Neural cell (in vitro differentiated cells): Measurements from ENCODE around the gene ADGRD1. TPM values are rescaled to one million over a fixed set of nuclear protein-coding genes. Genes with fewer than 3 reads are reported as not detected.

ENCODE experiments used
- H2AFZ ChIP-seq: fragments of 200-600, 300-800 bp; sonication (generic), shearing (Covaris generic); 2 replicates; pipeline ENCODE4 v1.6.0; 2014; ENCODE audit warnings: low read depth, mild to moderate bottlenecking, antibody characterized with exemption, low read length, moderate library complexity
- H3F3A ChIP-seq: fragments of 200-600 bp; shearing (Covaris generic); 2 replicates; pipeline ENCODE4 v1.6.1; 2016; ENCODE audit warnings: mild to moderate bottlenecking, moderate library complexity, mixed read lengths, antibody characterized with exemption, low read length; ENCODE audit not compliant: insufficient read depth, poor library complexity, severe bottlenecking
- H3K27ac ChIP-seq: fragments of 200-600, 300-800 bp; sonication (generic), shearing (Covaris generic); 2 replicates; pipeline ENCODE4 v1.5.1; 2014; ENCODE audit warnings: mild to moderate bottlenecking, low read length, moderate library complexity
- H3K27me3 ChIP-seq: fragments of 300-800, 200-600 bp; sonication (generic), shearing (Covaris generic); 2 replicates; pipeline ENCODE4 v1.6.0; 2014; ENCODE audit warnings: mild to moderate bottlenecking, low read depth, low read length, moderate library complexity; ENCODE audit not compliant: insufficient read depth
- H3K36me3 ChIP-seq: fragments of 300-800, 200-600 bp; sonication (generic), shearing (Covaris generic); 2 replicates; pipeline ENCODE4 v1.5.1; 2014; ENCODE audit warnings: mild to moderate bottlenecking, antibody characterized with exemption, low read length, moderate library complexity; ENCODE audit not compliant: insufficient read depth
- H3K4me2 ChIP-seq: fragments of 300-800, 200-600 bp; sonication (generic), shearing (Covaris generic); 2 replicates; pipeline ENCODE4 v1.6.0; 2014; ENCODE audit warnings: mild to moderate bottlenecking, low read length
- H3K4me3 ChIP-seq: fragments of 300-800, 200-600 bp; sonication (generic), shearing (Covaris generic); 2 replicates; pipeline ENCODE4 v1.5.1; 2014; ENCODE audit warnings: mild to moderate bottlenecking, low read length, moderate library complexity
- H3K79me2 ChIP-seq: fragments of 200-600 bp; shearing (Covaris generic); replicated peaks from 2 replicates; pipeline ENCODE4 v1.6.0; 2014; ENCODE audit warnings: mild to moderate bottlenecking, low read length, moderate library complexity; ENCODE audit not compliant: insufficient read depth
- H3K9ac ChIP-seq: fragments of 300-800, 200-600 bp; sonication (generic), shearing (Covaris generic); 2 replicates; pipeline ENCODE4 v1.6.1; 2016; ENCODE audit warnings: mild to moderate bottlenecking, low read length, mixed read lengths
- H3K9me2 ChIP-seq: fragments of 200-600 bp; shearing (Covaris generic); 2 replicates; pipeline ENCODE4 v1.6.1; 2016; ENCODE audit warnings: mild to moderate bottlenecking, low read length, mixed read lengths; ENCODE audit not compliant: insufficient read depth
- H3K9me3 ChIP-seq: fragments of 200-600, 300-800 bp; sonication (generic), shearing (Covaris generic); 2 replicates; pipeline ENCODE4 v1.6.1; 2016; ENCODE audit warnings: mild to moderate bottlenecking, mixed run types, low read length, moderate library complexity, mixed read lengths
- H4K20me1 ChIP-seq: fragments of 200-600 bp; shearing (Covaris generic); 2 replicates; pipeline ENCODE4 v1.6.1; 2016; ENCODE audit warnings: mild to moderate bottlenecking, mixed run types; ENCODE audit not compliant: insufficient read depth
- EP300 ChIP-seq: fragments of 450-650 bp; conservative IDR thresholded peaks from 2 replicates; pipeline ENCODE4 v1.6.1; 2014; ENCODE audit warnings: antibody characterized with exemption, mild to moderate bottlenecking, moderate library complexity; ENCODE audit not compliant: poor library complexity, severe bottlenecking
- EZH2 ChIP-seq: fragments of 200-600, 300-800 bp; shearing (Covaris generic), sonication (generic); IDR thresholded peaks from 2 replicates; pipeline ENCODE4 v1.6.1; 2014; ENCODE audit warnings: antibody characterized with exemption, low read length, borderline replicate concordance, mild to moderate bottlenecking; ENCODE audit not compliant: insufficient read depth, poor library complexity, severe bottlenecking
- MXI1 ChIP-seq: fragments of 450-650 bp; conservative IDR thresholded peaks from 2 replicates; pipeline ENCODE4 v1.6.1; 2014; ENCODE audit warnings: antibody characterized with exemption, mild to moderate bottlenecking; ENCODE audit not compliant: poor library complexity, severe bottlenecking
- POLR2AphosphoS5 ChIP-seq: IDR thresholded peaks from 2 replicates; pipeline ENCODE4 v1.6.1; 2012
- RAD21 ChIP-seq: fragments of 450-650 bp; conservative IDR thresholded peaks from 2 replicates; pipeline ENCODE4 v1.6.1; 2014; ENCODE audit warnings: antibody characterized with exemption, mild to moderate bottlenecking, moderate library complexity
- REST ChIP-seq: IDR thresholded peaks from 2 replicates; pipeline ENCODE4 v1.6.1; 2012; ENCODE audit warnings: borderline replicate concordance
- SMC3 ChIP-seq: fragments of 450-650 bp; conservative IDR thresholded peaks from 2 replicates; pipeline ENCODE4 v1.6.1; 2014; ENCODE audit warnings: antibody characterized with exemption, mild to moderate bottlenecking, moderate library complexity; ENCODE audit not compliant: poor library complexity
- TAF1 ChIP-seq: IDR thresholded peaks from 2 replicates; pipeline ENCODE4 v1.6.1; 2012; ENCODE audit warnings: low read depth
- polyA plus RNA-seq: library from polyadenylated mRNA; depleted of rRNA; stranded (reverse); fragments of >200 nt; gene quantifications from 2 replicates; pipeline ENCODE4 v1.2.3, GENCODE V29; 2014
- TF ChIP-seq, protein P1 (sequence below): fragments of 450-650 bp; IDR thresholded peaks from 2 replicates; pipeline ENCODE4 v1.5.1; 2014; ENCODE audit warnings: antibody characterized with exemption, mild to moderate bottlenecking, moderate library complexity; ENCODE audit not compliant: poor library complexity, severe bottlenecking

The ADGRD1 gene
- polyA plus RNA-seq, 1 donor from 2014 or later = 1.7 TPM

GRCh38 chr12:131176266-131176665 lies 222.6 kb downstream of the ADGRD1 start:
- H3K27me3 ChIP-seq = no peaks in the 10 kb centered on the region
- no peak overlapping the region for H3K27ac ChIP-seq
- no peak overlapping the region for H3K4me3 ChIP-seq
- H3K79me2 ChIP-seq = no peaks in the 10 kb centered on the region
- no peak overlapping the region for H3K4me2 ChIP-seq
- no peaks in the 10 kb centered on the region for H4K20me1 ChIP-seq
- no peaks in the 10 kb centered on the region for H3K9me3 ChIP-seq
- no peak overlapping the region for H2AFZ ChIP-seq
- H3K9me2 ChIP-seq = no peaks in the 10 kb centered on the region
- no peaks in the 10 kb centered on the region for H3K36me3 ChIP-seq
- no peaks in the 10 kb centered on the region for H3F3A ChIP-seq
- no peak overlapping the region for H3K9ac ChIP-seq
- TF ChIP-seq EP300 (no peak), TAF1 (no peak), SMC3 (no peak), REST (no peak), MXI1 (no peak), POLR2AphosphoS5 (no peak), RAD21 (no peak), EZH2 (no peak)
- TF ChIP-seq, protein P1, sequence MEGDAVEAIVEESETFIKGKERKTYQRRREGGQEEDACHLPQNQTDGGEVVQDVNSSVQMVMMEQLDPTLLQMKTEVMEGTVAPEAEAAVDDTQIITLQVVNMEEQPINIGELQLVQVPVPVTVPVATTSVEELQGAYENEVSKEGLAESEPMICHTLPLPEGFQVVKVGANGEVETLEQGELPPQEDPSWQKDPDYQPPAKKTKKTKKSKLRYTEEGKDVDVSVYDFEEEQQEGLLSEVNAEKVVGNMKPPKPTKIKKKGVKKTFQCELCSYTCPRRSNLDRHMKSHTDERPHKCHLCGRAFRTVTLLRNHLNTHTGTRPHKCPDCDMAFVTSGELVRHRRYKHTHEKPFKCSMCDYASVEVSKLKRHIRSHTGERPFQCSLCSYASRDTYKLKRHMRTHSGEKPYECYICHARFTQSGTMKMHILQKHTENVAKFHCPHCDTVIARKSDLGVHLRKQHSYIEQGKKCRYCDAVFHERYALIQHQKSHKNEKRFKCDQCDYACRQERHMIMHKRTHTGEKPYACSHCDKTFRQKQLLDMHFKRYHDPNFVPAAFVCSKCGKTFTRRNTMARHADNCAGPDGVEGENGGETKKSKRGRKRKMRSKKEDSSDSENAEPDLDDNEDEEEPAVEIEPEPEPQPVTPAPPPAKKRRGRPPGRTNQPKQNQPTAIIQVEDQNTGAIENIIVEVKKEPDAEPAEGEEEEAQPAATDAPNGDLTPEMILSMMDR = no peak

GRCh38 chr12:131176926-131177325 lies 223.2 kb downstream of the ADGRD1 start:
- Histone ChIP-seq H3K4me3 (no peak overlapping the region), H3K9me3 (no peaks in the 10 kb centered on the region), H4K20me1 (no peaks in the 10 kb centered on the region), H3K27ac (no peak overlapping the region), H3F3A (no peaks in the 10 kb centered on the region), H3K9ac (no peak overlapping the region), H3K4me2 (no peak overlapping the region), H3K79me2 (no peaks in the 10 kb centered on the region), H3K9me2 (no peaks in the 10 kb centered on the region), H3K27me3 (no peaks in the 10 kb centered on the region), H2AFZ (no peak overlapping the region), H3K36me3 (no peaks in the 10 kb centered on the region)
- TF ChIP-seq SMC3 (no peak), REST (no peak), EZH2 (no peak), RAD21 (no peak), POLR2AphosphoS5 (no peak), EP300 (no peak), TAF1 (no peak), MXI1 (no peak)
- TF ChIP-seq, protein P1 = no peak
